H1 (cell line): Measurements from ENCODE around the gene SUPT4H1. TPM values are rescaled to one million over a fixed set of nuclear protein-coding genes. Genes with fewer than 3 reads are reported as not detected.

Source experiments
- CTCF ChIA-PET: fragments of 300-600 bp; sonication (Branson Sonifier 250); formaldehyde crosslinking; loops from one replicate; lab custom pipeline; 2021; ENCODE audit not compliant: partially characterized antibody; lab: Charles Lee
- POLR2A ChIA-PET: fragments of 300-600 bp; sonication (Branson Sonifier 250); formaldehyde crosslinking; loops from one replicate; lab custom pipeline; 2021; ENCODE audit warnings: inconsistent platforms; ENCODE audit not compliant: partially characterized antibody; lab: Charles Lee
- DNase-seq, 2 experiments: peaks; one replicate each; pipeline versions ENCODE4 v3.0.0 to v3.0.0-alpha.2; 2010 to 2022; ENCODE audit warnings: low spot score in 2 of 2, low read depth in 1 of 2, mixed read lengths in 1 of 2
- FAIRE-seq: peaks from 2 replicates; lab custom pipeline; 2011; peaks lifted over from hg19 to GRCh38; lab: Jason Lieb, UNC
- H2AFZ ChIP-seq: 2 replicates; pipeline ENCODE4 v1.8.1; 2012; ENCODE audit warnings: low read length, inconsistent platforms
- H2AK5ac ChIP-seq: 2 replicates; pipeline ENCODE4 v1.6.1; 2013; ENCODE audit warnings: low read depth, low read length
- H2BK120ac ChIP-seq: replicated peaks from 2 replicates; pipeline ENCODE3; 2013; ENCODE audit warnings: low read depth, low read length, inconsistent platforms
- H2BK12ac ChIP-seq: 2 replicates; pipeline ENCODE4 v1.6.1; 2013; ENCODE audit warnings: low read depth, low read length
- H2BK15ac ChIP-seq: 2 replicates; pipeline ENCODE4 v1.6.1; 2013; ENCODE audit warnings: low read length
- H2BK20ac ChIP-seq: 2 replicates; pipeline ENCODE4 v1.6.1; 2013; ENCODE audit warnings: low read length
- H2BK5ac ChIP-seq: 2 replicates; pipeline ENCODE4 v1.6.1; 2013; ENCODE audit warnings: low read depth, low read length
- H3K14ac ChIP-seq: 2 replicates; pipeline ENCODE4 v1.6.1; 2013; ENCODE audit warnings: inconsistent platforms; ENCODE audit not compliant: insufficient read length
- H3K18ac ChIP-seq: 2 replicates; pipeline ENCODE4 v1.6.1; 2013; ENCODE audit warnings: low read length; ENCODE audit errors: extremely low read depth
- H3K23ac ChIP-seq: 2 replicates; pipeline ENCODE4 v1.6.1; 2013; ENCODE audit warnings: inconsistent platforms; ENCODE audit not compliant: insufficient read length
- H3K23me2 ChIP-seq: 2 replicates; pipeline ENCODE4 v1.6.1; 2013; ENCODE audit warnings: low read depth, low read length
- H3K27ac ChIP-seq: 2 replicates; pipeline ENCODE4 v1.6.1; 2011; ENCODE audit warnings: low read depth, low read length, inconsistent platforms
- H3K27me3 ChIP-seq, 4 experiments: replicated peaks in 1 of 4; 1 replicate in 1 of 4; 2 replicates in 3 of 4; pipeline versions ENCODE4 v1.6.1 to v1.8.1; 2011 to 2013; ENCODE audit warnings: low read length in 3 of 4, mild to moderate bottlenecking in 3 of 4, inconsistent platforms in 2 of 4, mixed read lengths in 2 of 4, moderate library complexity in 1 of 4; ENCODE audit not compliant: control insufficient read depth in 3 of 4, insufficient read depth in 3 of 4; ENCODE audit errors: extremely low read depth in 1 of 4
- H3K36me3 ChIP-seq, 4 experiments: 2 replicates each; pipeline versions ENCODE4 v1.6.1 to v1.8.1; 2011 to 2013; ENCODE audit warnings: mild to moderate bottlenecking in 4 of 4, low read length in 3 of 4, moderate library complexity in 2 of 4, control low read depth in 1 of 4, inconsistent platforms in 1 of 4; ENCODE audit not compliant: insufficient read depth in 4 of 4, control insufficient read depth in 2 of 4
- H3K4ac ChIP-seq: replicated peaks from 2 replicates; pipeline ENCODE3; 2013; ENCODE audit warnings: low read length, low read depth, mixed read lengths, inconsistent platforms; ENCODE audit not compliant: insufficient read length
- H3K4me1 ChIP-seq, 4 experiments: replicated peaks in 1 of 4; 1 replicate in 1 of 4; 2 replicates in 3 of 4; pipeline versions ENCODE4 v1.6.1 to v1.8.1; 2011 to 2013; ENCODE audit warnings: low read length in 3 of 4, inconsistent platforms in 2 of 4, mixed read lengths in 1 of 4; ENCODE audit not compliant: insufficient read depth in 4 of 4, control insufficient read depth in 3 of 4
- H3K4me2 ChIP-seq, 2 experiments: 2 replicates each; pipeline versions ENCODE4 v1.6.1 to v1.8.1; 2011 to 2013; ENCODE audit warnings: low read depth in 2 of 2, low read length in 2 of 2, control low read depth in 1 of 2, inconsistent platforms in 1 of 2, mild to moderate bottlenecking in 1 of 2; ENCODE audit not compliant: insufficient read depth in 1 of 2
- H3K4me3 ChIP-seq, 4 experiments: fragments of 200-600, 300-600 bp in 1 of 4; sonication (generic), shearing (Covaris generic), sonication (Bioruptor Twin) in 1 of 4; 2 replicates each; pipeline versions ENCODE4 v1.5.1 to v1.8.1; 2011 to 2016; ENCODE audit warnings: low read length in 4 of 4, low read depth in 3 of 4, control low read depth in 2 of 4, inconsistent platforms in 2 of 4, mild to moderate bottlenecking in 2 of 4, mixed read lengths in 1 of 4, moderate library complexity in 1 of 4; ENCODE audit not compliant: insufficient read depth in 2 of 4; ENCODE audit errors: extremely low read depth in 1 of 4
- H3K56ac ChIP-seq: replicated peaks from 2 replicates; pipeline ENCODE3; 2013; ENCODE audit warnings: low read depth, mild to moderate bottlenecking, mixed read lengths, low read length, inconsistent platforms; ENCODE audit not compliant: insufficient read length
- H3K79me1 ChIP-seq: 2 replicates; pipeline ENCODE4 v1.6.1; 2013; ENCODE audit warnings: low read depth, low read length, control low read depth
- H3K79me2 ChIP-seq, 2 experiments: 2 replicates each; pipeline versions ENCODE4 v1.6.1 to v1.8.1; 2012 to 2013; ENCODE audit warnings: low read length in 2 of 2, mild to moderate bottlenecking in 2 of 2, inconsistent platforms in 1 of 2; ENCODE audit not compliant: insufficient read depth in 2 of 2, control insufficient read depth in 1 of 2
- H3K9ac ChIP-seq, 4 experiments: replicated peaks in 1 of 4; 1 replicate in 1 of 4; 2 replicates in 3 of 4; pipeline versions ENCODE4 v1.6.1 to v1.8.1; 2011 to 2013; ENCODE audit warnings: low read depth in 3 of 4, low read length in 3 of 4, control low read depth in 2 of 4, mild to moderate bottlenecking in 2 of 4, moderate library complexity in 2 of 4, inconsistent platforms in 1 of 4; ENCODE audit errors: extremely low read depth in 1 of 4
- H3K9me3 ChIP-seq, 2 experiments: 2 replicates each; pipeline versions ENCODE4 v1.6.1 to v1.8.1; 2012 to 2013; ENCODE audit warnings: mild to moderate bottlenecking in 2 of 2, moderate library complexity in 2 of 2, control low read depth in 1 of 2, inconsistent platforms in 1 of 2, low read depth in 1 of 2, low read length in 1 of 2, mixed read lengths in 1 of 2; ENCODE audit not compliant: insufficient read depth in 2 of 2
- H4K20me1 ChIP-seq, 2 experiments: replicated peaks in 1 of 2; 2 replicates each; pipeline versions ENCODE3 to v1.8.1; 2011 to 2013; ENCODE audit warnings: inconsistent platforms in 2 of 2, low read length in 2 of 2, mild to moderate bottlenecking in 1 of 2; ENCODE audit not compliant: insufficient read depth in 2 of 2, control insufficient read depth in 1 of 2
- H4K5ac ChIP-seq: 2 replicates; pipeline ENCODE4 v1.6.1; 2013; ENCODE audit warnings: low read length, low read depth, mixed read lengths, inconsistent platforms; ENCODE audit not compliant: insufficient read length
- H4K8ac ChIP-seq: 2 replicates; pipeline ENCODE4 v1.8.0; 2013; ENCODE audit warnings: mild to moderate bottlenecking, moderate library complexity, low read length, inconsistent platforms; ENCODE audit not compliant: insufficient read depth; ENCODE audit errors: extremely low read depth
- H4K91ac ChIP-seq: replicated peaks from 2 replicates; pipeline ENCODE3; 2013; ENCODE audit warnings: low read length, mixed read lengths, inconsistent platforms; ENCODE audit not compliant: insufficient read length
- SP1 ChIP-seq: IDR thresholded peaks from 2 replicates; pipeline ENCODE4 v1.6.1; 2011; ENCODE audit warnings: low read depth, low read length
- WGBS, 2 experiments: shearing (Covaris generic) in 1 of 2; methylation state at CpG; one replicate each; pipeline versions ENCODE4 v1.1.6 to v1.1.7; 2013 to 2015; ENCODE audit warnings: low lambda C conversion rate in 2 of 2, mixed read lengths in 2 of 2, inconsistent platforms in 1 of 2, low coverage in 1 of 2, missing lambda C conversion rate in 1 of 2; ENCODE audit not compliant: insufficient replicate concordance in 2 of 2, insufficient coverage in 1 of 2, insufficient read length in 1 of 2; ENCODE audit errors: extremely low coverage in 1 of 2, missing lambda C conversion rate in 1 of 2; 5-methylcytosine and 5-hydroxymethylcytosine counted together
- polyA plus RNA-seq, 7 experiments: library from polyadenylated mRNA; depleted of rRNA in 3 of 7; stranded (reverse) in 5 of 7; unstranded in 2 of 7; fragments of >200 nt in 5 of 7; fragments of 200-250 nt in 2 of 7; gene quantifications; 1 replicate in 5 of 7; 2 replicates in 1 of 7; 4 replicates in 1 of 7; pipeline versions ENCODE4 v1.2.1 to v1.2.3, GENCODE V29; 2011 to 2013; ENCODE audit warnings: missing spikeins in 2 of 7, mixed read lengths in 2 of 7
- total RNA-seq: library from RNA; stranded (reverse); fragmentation: NEBNext Ultra II Directional; extraction: Animal tissue kit (Norgen Biotek cat#: 25700); gene quantifications from 2 replicates; pipeline ENCODE4 v1.2.1, GENCODE V29; 2021

The SUPT4H1 gene
- total and polyA plus RNA-seq, 2 of the 8 experiments (the other 6 are each of a cell fraction or from before 2014, with no cell fraction given): 112 to 143 TPM

- Histone ChIP-seq H3K23ac (no peak overlapping the region), H3K27me3 (peaks cover 0 to 20% (median 12%) of the 10 kb centered on the region in 4 experiments; a peak in 5 of 7 replicates), H3K36me3 (no peaks in the 10 kb centered on the region), H4K91ac (no peak overlapping the region), H2BK12ac (peak overlapping the region; percentile 82; the same call in 1 of the 2 replicates), H3K56ac (no peak overlapping the region), H2AFZ (no peak overlapping the region), H3K4me1 (peaks cover 0 to 32% (median 19%) of the 10 kb centered on the region in 4 experiments; a peak in 6 of 7 replicates), H3K4me3 (peak overlapping the region; percentile 41 to 79 (median 68); a peak in 5 of 8 replicates), H3K27ac (no peak overlapping the region), H3K4ac (no peak overlapping the region), H2BK15ac (0 out of 2 replicates have a peak overlapping the region, but pooled peaks have one; percentile 23), H2BK20ac (no peak overlapping the region), H3K4me2 (peak overlapping the region; percentile 82 to 99), H3K9ac (no peak overlapping the region), H2BK5ac (no peak overlapping the region), H3K79me1 (no peaks in the 10 kb centered on the region), H4K20me1 (peaks cover 0 to 2% of the 10 kb centered on the region in 2 experiments), H3K18ac (peak overlapping the region; percentile 81), H4K8ac (no peak overlapping the region), H3K14ac (no peak overlapping the region), H2BK120ac (no peak overlapping the region), H2AK5ac (no peak overlapping the region), H3K23me2 (peaks cover 12% of the 10 kb centered on the region), H4K5ac (no peak overlapping the region), H3K79me2 (no peaks in the 10 kb centered on the region), H3K9me3 (no peaks in the 10 kb centered on the region)
- 71% methylated on average over 11 of the region's 11 CpGs; no CpG with 5 or more reads in 1 of the 2 experiments for WGBS, 2 experiments
- DNase-seq: peak in 1 of 2 experiments; percentile 74
- no peak for FAIRE-seq
- POLR2A ChIA-PET: interaction anchor here (0.9 to 7.9 kb wide), 10 partner anchors 9 to 190 kb away, joined by 3 to 66 read pairs (median 6); partner anchors contain the start of gene SUPT4H1
- CTCF ChIA-PET: interaction anchor here (0.7 to 21.9 kb wide), 11 partner anchors 9 to 122 kb away, joined by 3 to 384 read pairs (median 6); partner anchors contain the start of gene RNF43
- 0 out of 2 replicates have a peak, but pooled peaks have one; percentile 6 for TF ChIP-seq SP1
Measured at GRCh38 chr17:58325289-58325726, 26.7 kb downstream of the SUPT4H1 start.
